NB4 (cell line): ENCODE data around the gene NTRK2.

Source experiments
- POLR2A ChIP-seq: IDR thresholded peaks from 2 replicates; pipeline ENCODE4 v1.6.1; 2011; ENCODE audit warnings: mild to moderate bottlenecking; ENCODE audit not compliant: insufficient read length; ENCODE audit errors: extremely low read depth
- TF ChIP-seq, protein P1 (sequence below): IDR thresholded peaks from one replicate; pipeline ENCODE4 v1.5.1; 2012; ENCODE audit warnings: low read depth, low read length

DNA sequence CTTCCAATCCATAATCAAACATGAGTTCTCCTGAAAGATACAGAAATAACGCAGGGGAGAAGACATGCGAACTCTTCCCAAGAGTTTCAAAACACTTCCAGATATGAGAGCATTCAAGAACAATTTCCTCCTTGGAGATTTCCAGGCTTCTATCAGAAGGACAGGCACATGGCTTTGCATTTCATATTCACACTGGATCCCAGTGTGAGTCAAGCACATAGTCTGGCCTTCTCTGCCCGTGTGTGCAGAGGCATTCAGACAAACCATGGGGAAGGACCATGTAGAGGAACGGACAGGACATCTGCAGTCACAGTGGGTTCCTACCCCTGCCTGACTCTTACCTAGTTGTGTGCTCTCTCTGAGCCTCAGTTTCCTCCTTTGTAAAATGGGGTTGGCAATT is 384.5 kb downstream of the NTRK2 start:
- TF ChIP-seq POLR2A: no peak
- TF ChIP-seq, protein P1, sequence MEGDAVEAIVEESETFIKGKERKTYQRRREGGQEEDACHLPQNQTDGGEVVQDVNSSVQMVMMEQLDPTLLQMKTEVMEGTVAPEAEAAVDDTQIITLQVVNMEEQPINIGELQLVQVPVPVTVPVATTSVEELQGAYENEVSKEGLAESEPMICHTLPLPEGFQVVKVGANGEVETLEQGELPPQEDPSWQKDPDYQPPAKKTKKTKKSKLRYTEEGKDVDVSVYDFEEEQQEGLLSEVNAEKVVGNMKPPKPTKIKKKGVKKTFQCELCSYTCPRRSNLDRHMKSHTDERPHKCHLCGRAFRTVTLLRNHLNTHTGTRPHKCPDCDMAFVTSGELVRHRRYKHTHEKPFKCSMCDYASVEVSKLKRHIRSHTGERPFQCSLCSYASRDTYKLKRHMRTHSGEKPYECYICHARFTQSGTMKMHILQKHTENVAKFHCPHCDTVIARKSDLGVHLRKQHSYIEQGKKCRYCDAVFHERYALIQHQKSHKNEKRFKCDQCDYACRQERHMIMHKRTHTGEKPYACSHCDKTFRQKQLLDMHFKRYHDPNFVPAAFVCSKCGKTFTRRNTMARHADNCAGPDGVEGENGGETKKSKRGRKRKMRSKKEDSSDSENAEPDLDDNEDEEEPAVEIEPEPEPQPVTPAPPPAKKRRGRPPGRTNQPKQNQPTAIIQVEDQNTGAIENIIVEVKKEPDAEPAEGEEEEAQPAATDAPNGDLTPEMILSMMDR: no peak
